GM12878 (cell line): ENCODE measurements around the gene KCNS1.

Source experiments
- CTCF ChIP-seq, 3 experiments: IDR thresholded peaks in 2 of 3; conservative IDR thresholded peaks in 1 of 3; 2 replicates each; pipeline ENCODE4 v1.5.1; 2011; ENCODE audit warnings: low read depth in 3 of 3, low read length in 3 of 3, mild to moderate bottlenecking in 3 of 3, control low read depth in 2 of 3, moderate library complexity in 2 of 3, inconsistent platforms in 1 of 3, mixed read lengths in 1 of 3; ENCODE audit not compliant: control insufficient read depth in 2 of 3, insufficient read depth in 1 of 3; ENCODE audit errors: extremely low read depth in 1 of 3
- NFIC ChIP-seq: IDR thresholded peaks from 2 replicates; pipeline ENCODE4 v1.6.1; 2012; ENCODE audit warnings: low read depth, mild to moderate bottlenecking, inconsistent platforms, low read length, moderate library complexity
- TAF1 ChIP-seq: IDR thresholded peaks from 2 replicates; pipeline ENCODE4 v1.6.1; 2011; ENCODE audit warnings: mild to moderate bottlenecking, low read depth, low read length, borderline replicate concordance

DNA sequence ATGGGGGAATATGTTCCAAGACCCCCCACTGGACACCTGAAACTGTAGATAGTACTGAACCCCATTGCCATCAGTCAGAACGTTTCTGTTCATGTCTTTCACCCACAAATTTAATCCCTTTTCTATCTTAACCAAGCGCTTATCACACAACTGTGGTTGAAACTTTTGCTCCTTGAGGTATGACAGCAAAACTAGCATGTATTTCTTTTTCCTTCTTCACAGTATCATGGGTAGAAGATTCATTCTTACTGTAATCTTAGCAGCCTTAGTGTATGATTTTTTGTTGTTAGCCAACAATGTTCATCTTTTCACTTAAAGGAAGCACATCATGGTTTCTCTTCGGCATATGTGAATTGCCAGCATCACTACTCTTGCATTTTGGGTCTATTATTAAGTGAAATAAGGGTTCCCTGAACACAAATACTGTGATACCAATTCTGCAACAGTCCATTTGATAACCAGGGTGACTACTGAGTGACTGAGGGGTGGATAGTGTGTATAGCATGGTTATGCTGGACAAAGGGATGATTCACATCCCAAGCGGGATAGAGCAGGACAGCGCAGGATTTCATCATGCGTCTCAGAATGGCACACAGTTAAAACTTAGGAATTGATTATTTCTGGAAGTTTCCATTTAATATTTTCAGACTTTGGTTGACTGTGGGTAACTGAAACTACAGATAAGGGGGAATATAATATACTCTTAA, 41.8 kb downstream of the KCNS1 start:
- TF ChIP-seq TAF1 = no peak
- TF ChIP-seq CTCF (IDR thresholded peaks at IDR 0.05 in 2 of 3, conservative IDR thresholded peaks at IDR 0.05 in 1 of 3; ENCODE audit: control insufficient read depth in 2 of 3, extremely low read depth in 1 of 3, insufficient read depth in 1 of 3, low read depth in 3 of 3, low read length in 3 of 3) = no peak
- TF ChIP-seq NFIC = no peak
